GM19463 (cell line): ENCODE data around the gene SERPINB12.

Experiments
- ATAC-seq: cut with Tn5 transposase; IDR thresholded peaks from one replicate; pipeline ENCODE4 v1.9.1; 2021; ENCODE audit warnings: mild to moderate bottlenecking, moderate library complexity; ENCODE audit not compliant: unreplicated experiment

Gene SERPINB12

DNA sequence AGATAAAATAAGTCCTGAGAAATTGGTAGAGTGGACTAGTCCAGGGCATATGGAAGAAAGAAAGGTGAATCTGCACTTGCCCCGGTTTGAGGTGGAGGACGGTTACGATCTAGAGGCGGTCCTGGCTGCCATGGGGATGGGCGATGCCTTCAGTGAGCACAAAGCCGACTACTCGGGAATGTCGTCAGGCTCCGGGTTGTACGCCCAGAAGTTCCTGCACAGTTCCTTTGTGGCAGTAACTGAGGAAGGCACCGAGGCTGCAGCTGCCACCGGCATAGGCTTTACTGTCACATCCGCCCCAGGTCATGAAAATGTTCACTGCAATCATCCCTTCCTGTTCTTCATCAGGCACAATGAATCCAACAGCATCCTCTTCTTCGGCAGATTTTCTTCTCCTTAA, 54.8 kb downstream of the SERPINB12 start:
- no peak for ATAC-seq

DNA sequence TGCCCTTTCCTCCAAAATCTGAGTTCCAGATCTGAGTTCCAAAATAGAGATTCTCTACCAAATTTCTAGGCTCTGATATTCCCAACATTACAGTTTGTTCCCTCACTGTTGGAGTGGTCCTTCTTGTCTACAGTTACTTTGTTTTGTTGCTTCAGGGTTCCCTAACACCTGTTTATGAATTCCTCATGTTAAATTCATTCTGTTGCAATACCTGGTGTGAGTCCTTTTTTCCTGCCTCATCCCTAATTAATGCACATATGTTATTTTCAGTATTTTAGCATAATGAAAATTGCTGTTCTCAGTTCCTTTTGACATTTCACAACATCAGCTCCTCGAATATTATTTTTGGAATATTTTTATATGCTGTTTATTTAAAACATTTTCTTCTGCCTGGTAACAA, 61.2 kb downstream of the SERPINB12 start:
- no peak for ATAC-seq

DNA sequence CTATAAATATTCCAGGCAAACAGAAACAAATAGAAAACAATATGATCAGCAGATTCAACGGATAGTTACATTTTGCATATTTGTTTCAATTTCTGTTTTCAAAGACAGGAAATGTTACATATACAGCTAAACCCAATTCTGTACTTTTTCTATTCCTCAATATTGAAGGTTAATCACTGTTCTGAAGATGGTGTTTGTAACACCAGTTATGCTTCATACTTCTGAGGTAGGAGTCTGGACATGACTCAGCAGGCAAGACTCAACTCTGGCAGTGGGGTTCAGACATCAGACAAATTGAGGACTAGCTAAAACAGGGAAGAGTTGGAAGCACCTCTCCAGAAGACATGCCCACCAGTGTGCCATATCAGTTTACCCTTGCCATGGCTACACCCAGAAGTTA, 61.6 kb downstream of the SERPINB12 start:
- ATAC-seq = peak; percentile 92

DNA sequence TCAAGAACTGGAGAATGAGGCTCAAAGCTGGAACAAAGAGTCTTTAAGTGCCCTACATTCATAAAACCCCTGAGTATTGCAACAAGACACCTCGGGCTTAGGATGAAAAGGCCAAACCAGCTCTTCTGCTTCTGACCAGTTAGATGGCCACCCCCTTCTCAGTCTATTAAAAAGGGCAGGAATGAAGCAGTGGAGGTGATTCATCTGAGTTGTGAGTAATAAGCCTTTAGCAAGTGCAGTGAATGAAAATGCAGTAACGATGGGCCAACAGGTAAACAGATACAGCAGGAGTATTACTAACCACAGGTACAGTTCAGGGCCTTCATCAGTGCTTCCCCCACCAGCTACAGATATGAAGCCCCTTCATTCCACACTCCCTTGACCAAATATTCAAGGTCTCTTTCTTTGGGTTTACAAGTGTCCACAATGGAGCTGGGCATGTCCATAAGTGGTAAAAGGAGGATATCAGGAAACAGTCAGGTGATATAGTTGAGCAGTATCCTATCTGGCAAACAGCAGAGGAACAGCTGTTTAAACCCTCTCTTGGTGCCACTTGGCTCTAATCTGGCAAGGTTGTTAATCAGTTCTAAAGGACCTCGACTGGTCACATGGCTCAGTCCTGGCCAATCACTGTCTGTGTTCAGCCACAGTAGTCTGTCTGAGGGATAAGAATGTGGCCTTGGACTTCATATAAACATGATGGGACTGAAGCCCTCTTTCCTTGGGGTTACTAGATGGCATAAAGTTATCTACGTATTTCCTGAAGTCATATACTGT, 62.8 kb downstream of the SERPINB12 start:
- no peak for ATAC-seq

DNA sequence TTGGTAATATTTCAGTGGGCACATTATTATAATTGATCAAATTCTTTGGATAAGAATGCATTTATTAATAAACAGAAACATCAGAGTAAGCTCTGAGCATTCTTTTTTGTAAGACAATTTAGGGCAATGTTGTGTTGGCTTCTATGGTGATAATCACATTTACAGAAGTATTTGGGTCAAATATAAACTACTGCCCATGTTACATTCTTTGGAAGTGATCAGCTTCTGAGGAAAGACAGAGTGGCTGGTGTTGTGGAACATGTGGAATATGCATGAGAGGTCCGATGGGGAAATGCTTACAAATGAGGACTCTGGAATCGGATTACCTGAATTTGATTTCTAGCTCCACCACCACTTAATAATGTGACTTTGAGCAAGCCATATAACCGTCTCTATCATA, 64.4 kb downstream of the SERPINB12 start:
- no peak for ATAC-seq

DNA sequence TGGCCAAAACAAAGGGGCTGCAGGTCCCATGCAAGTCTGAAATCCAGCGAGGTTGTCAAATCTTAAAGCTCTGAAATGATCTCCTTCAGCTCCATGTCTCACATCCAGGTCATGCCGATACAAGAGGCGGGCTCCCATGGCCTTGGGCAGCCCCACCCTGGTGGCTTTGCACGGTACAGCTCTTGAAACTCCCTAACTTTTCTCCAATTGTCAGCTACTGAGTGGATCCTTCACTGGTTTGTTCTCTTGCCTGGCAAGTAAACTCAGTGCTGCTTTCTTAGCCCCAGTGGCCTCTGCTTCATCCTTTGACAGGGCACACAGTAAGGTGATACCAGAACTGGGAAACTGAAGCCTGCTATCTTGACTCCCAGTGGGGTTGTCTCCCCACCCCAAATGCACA, 71.3 kb downstream of the SERPINB12 start:
- ATAC-seq = no peak

DNA sequence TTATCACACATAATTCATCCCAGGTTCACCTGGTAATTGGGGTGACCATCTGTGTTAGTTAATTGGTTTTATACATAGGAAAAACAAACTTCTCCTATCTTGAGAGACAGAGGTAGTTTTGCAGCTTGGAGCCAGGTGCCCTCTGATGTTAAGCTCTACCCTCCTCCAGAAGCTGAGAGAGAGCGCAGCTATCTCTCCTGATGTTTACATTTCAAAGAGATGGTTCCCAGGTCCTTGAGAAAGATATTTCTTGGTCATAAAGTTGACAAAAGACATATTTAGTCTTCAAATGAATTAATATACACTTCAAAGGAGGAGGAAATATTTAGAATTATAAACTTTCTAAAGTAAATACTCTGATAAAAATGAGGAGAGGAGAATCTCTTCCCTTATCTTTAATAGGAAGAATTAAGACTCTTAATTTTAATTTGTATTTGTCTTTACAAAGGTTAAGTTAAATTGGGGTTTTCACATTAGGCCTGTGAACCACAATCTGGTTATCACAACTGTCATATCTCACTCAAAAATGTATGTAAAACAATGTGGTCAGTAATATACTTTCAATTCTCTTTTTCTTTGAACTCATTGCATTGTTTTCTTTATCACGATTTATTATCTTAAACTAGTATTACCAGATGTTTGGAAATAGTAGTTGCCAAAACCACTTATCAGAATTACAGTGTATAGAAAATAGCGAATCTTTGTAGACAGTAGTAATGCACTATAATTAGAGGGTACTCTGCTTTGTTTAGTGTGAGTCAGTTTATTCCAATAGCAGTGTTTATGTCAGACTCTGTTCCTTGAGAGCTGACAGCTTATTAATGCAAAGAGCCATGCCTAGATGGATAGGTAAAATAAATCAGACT, 75.1 kb downstream of the SERPINB12 start:
- ATAC-seq = no peak

DNA sequence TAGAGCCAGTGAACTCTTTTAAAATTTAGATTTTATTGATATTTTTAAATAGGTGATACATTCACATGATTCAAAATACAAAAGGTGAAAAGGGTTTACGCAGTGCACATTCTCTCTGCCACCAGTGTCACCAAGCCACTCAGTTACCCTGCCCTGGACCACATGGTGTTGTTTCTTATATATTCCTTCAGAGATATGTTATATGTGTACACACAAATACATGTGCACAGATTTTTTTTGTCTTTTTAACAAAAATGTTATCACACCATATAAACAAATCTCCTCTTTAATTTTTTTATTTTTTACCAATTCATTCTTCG, 75.7 kb downstream of the SERPINB12 start:
- ATAC-seq = no peak
